HG03558 (cell line): ENCODE data around the gene PSMA7.

Experiments used
- ATAC-seq: cut with Tn5 transposase; IDR thresholded peaks from one replicate; pipeline ENCODE4 v1.9.1; 2021; ENCODE audit warnings: moderate number of reproducible peaks; ENCODE audit not compliant: unreplicated experiment; ENCODE audit errors: extremely low read depth

The PSMA7 gene

GRCh38 chr20:62143081-62143956 is at the start of gene PSMA7, which contains the start of gene SS18L1:
Gene PSMA7 (minus strand): TSS chr20:62143394. CDS start chr20:62143303, 91 bp downstream.
Gene SS18L1 (plus strand): TSS chr20:62143769. CDS start chr20:62143821, 52 bp downstream.
- ATAC-seq = peak; percentile 56

- ATAC-seq = no peak
Measured at GRCh38 chr20:62192635-62193034, 49.4 kb upstream of the PSMA7 start.

GRCh38 chr20:62191781-62192559 is 48.8 kb upstream of the PSMA7 start:
- no peak for ATAC-seq

- ATAC-seq = no peak
Measured at GRCh38 chr20:62190639-62191411, 47.6 kb upstream of the PSMA7 start.

GRCh38 chr20:62186887-62187866 is 44.0 kb upstream of the PSMA7 start:
- no peak for ATAC-seq

- ATAC-seq = no peak
Measured at GRCh38 chr20:62186096-62186426, 42.9 kb upstream of the PSMA7 start.

GRCh38 chr20:62183426-62184142 is 40.4 kb upstream of the PSMA7 start:
- no peak for ATAC-seq

- peak; percentile 81 for ATAC-seq
Measured at GRCh38 chr20:62182469-62183425, 39.6 kb upstream of the PSMA7 start, which contains the start of gene MTG2. Gene MTG2 (plus strand): TSS chr20:62183028. CDS start chr20:62193421, 10,393 bp downstream.

GRCh38 chr20:62181808-62182207 is 38.6 kb upstream of the PSMA7 start:
- ATAC-seq = no peak

- ATAC-seq = no peak
Measured at GRCh38 chr20:62179162-62179504, 35.9 kb upstream of the PSMA7 start.

GRCh38 chr20:62178316-62179161 is 35.3 kb upstream of the PSMA7 start:
- no peak for ATAC-seq

- ATAC-seq = no peak
Measured at GRCh38 chr20:62177307-62177706, 34.1 kb upstream of the PSMA7 start.

- no peak for ATAC-seq
Measured at GRCh38 chr20:62176866-62177265, 33.7 kb upstream of the PSMA7 start.

- ATAC-seq = no peak
Measured at GRCh38 chr20:62175711-62176110, 32.5 kb upstream of the PSMA7 start.

- no peak for ATAC-seq
Measured at GRCh38 chr20:62174870-62175624, 31.9 kb upstream of the PSMA7 start.
